ENCODE data around the gene CNTNAP2. TPM values are rescaled to one million over a fixed set of nuclear protein-coding genes. Genes with fewer than 3 reads are reported as not detected.

Gene CNTNAP2
- total and polyA plus RNA-seq, 9 of the 15 experiments (the other 6 are each of a cell fraction or from before 2014, with no cell fraction given) = 0.04 to 0.62 (median 0.09) TPM; not detected in 4

GRCh38 chr7:147070886-147071285 lies 954.3 kb downstream of the CNTNAP2 start:
- no peaks in the 10 kb centered on the region for H3K36me3 ChIP-seq (ENCODE audit: control insufficient read depth, insufficient read depth, low read length)
- H3K4me1 ChIP-seq (replicated peaks in 1 of 2; ENCODE audit: control insufficient read depth in 2 of 2, insufficient read depth in 2 of 2, low read length in 2 of 2) = no peaks in the 10 kb centered on the region
- no peak overlapping the region for H3K4me2 ChIP-seq (ENCODE audit: insufficient read depth, low read length)
- H3K27me3 ChIP-seq (ENCODE audit: control insufficient read depth in 2 of 2, insufficient read depth in 2 of 2, low read length in 2 of 2) = no peaks in the 10 kb centered on the region
- BruUV-seq (replicated peaks) = no TSS peak
- CTCF ChIA-PET (ENCODE audit: low intra/inter-chr PET ratio) = no interaction called here
- H3K9me3 ChIP-seq (replicated peaks; ENCODE audit: control insufficient read depth, insufficient read depth, low read depth, low read length) = no peaks in the 10 kb centered on the region
- no peak overlapping the region for H3K4me3 ChIP-seq
- H3K27ac ChIP-seq (ENCODE audit: extremely low read depth, low read depth, low read length) = no peak overlapping the region
- H3K9me1 ChIP-seq (ENCODE audit: control insufficient read depth, insufficient read depth, low read length) = no peaks in the 10 kb centered on the region
- DNase-seq (ENCODE audit: extremely low read depth in 1 of 4, low spot score in 3 of 4) (no peak), FAIRE-seq (no peak), ATAC-seq (no peak)
- no peak overlapping the region for H2AFZ ChIP-seq (ENCODE audit: low read depth, low read length)
- POLR2A ChIA-PET = interaction anchor here (0.6 kb wide), 1 partner anchor 805 kb away, joined by 3 read pairs; no protein-coding TSS in a partner anchor
- no peak overlapping the region for H3K9ac ChIP-seq (ENCODE audit: insufficient read depth in 1 of 2, low read depth in 2 of 2, low read length in 2 of 2)
- H4K20me1 ChIP-seq (replicated peaks; ENCODE audit: control insufficient read depth, insufficient read depth, low read length) = no peaks in the 10 kb centered on the region
- no peaks in the 10 kb centered on the region for H3K79me2 ChIP-seq (ENCODE audit: control insufficient read depth, insufficient read depth, low read length)
- 0% methylated on average over 1 of the region's 1 CpG for WGBS (ENCODE audit: insufficient coverage, low coverage, missing lambda C conversion rate)
- intact Hi-C loops (cut with micrococcal nuclease) (no loop called here), in situ Hi-C loops (cut with MboI) (no loop called here)
- TF ChIP-seq, protein P1, sequence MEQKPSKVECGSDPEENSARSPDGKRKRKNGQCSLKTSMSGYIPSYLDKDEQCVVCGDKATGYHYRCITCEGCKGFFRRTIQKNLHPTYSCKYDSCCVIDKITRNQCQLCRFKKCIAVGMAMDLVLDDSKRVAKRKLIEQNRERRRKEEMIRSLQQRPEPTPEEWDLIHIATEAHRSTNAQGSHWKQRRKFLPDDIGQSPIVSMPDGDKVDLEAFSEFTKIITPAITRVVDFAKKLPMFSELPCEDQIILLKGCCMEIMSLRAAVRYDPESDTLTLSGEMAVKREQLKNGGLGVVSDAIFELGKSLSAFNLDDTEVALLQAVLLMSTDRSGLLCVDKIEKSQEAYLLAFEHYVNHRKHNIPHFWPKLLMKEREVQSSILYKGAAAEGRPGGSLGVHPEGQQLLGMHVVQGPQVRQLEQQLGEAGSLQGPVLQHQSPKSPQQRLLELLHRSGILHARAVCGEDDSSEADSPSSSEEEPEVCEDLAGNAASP (IDR thresholded peaks at IDR 0.05) = no peak
- TF ChIP-seq, protein P2, sequence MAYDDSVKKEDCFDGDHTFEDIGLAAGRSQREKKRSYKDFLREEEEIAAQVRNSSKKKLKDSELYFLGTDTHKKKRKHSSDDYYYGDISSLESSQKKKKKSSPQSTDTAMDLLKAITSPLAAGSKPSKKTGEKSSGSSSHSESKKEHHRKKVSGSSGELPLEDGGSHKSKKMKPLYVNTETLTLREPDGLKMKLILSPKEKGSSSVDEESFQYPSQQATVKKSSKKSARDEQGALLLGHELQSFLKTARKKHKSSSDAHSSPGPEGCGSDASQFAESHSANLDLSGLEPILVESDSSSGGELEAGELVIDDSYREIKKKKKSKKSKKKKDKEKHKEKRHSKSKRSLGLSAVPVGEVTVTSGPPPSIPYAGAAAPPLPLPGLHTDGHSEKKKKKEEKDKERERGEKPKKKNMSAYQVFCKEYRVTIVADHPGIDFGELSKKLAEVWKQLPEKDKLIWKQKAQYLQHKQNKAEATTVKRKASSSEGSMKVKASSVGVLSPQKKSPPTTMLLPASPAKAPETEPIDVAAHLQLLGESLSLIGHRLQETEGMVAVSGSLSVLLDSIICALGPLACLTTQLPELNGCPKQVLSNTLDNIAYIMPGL (CRISPR knock-in tag; IDR thresholded peaks at IDR 0.05) = no peak
- TF ChIP-seq ELF4 (CRISPR knock-in tag; IDR thresholded peaks at IDR 0.05) (no peak), ZNF280B (CRISPR knock-in tag; IDR thresholded peaks at IDR 0.05) (no peak), TAF7 (tag; IDR thresholded peaks at IDR 0.05) (no peak), ZNF707 (CRISPR knock-in tag; conservative IDR thresholded peaks at IDR 0.05) (no peak), SIX5 (IDR thresholded peaks at IDR 0.05; ENCODE audit: borderline replicate concordance in 1 of 2, insufficient read depth in 1 of 2, low read depth in 1 of 2, low read length in 2 of 2) (no peak), RBBP5 (IDR thresholded peaks at IDR 0.05; ENCODE audit: borderline replicate concordance, insufficient read depth, low read length, poor library complexity, severe bottlenecking) (no peak), BRF1 (IDR thresholded peaks at IDR 0.05; ENCODE audit: borderline replicate concordance, extremely low read depth, insufficient read length) (no peak), RCOR1 (IDR thresholded peaks at IDR 0.05; ENCODE audit: borderline replicate concordance in 1 of 2, low read depth in 2 of 2, low read length in 2 of 2) (no peak), KDM2B (CRISPR knock-in tag; IDR thresholded peaks at IDR 0.05) (no peak), BRCA1 (IDR thresholded peaks at IDR 0.05) (no peak), BRCA1 (CRISPR knock-in tag; IDR thresholded peaks at IDR 0.05) (no peak), MCM2 (IDR thresholded peaks at IDR 0.05; ENCODE audit: low read depth) (no peak), U2AF2 (optimal IDR thresholded peaks at IDR 0.05; ENCODE audit: low read depth, low read length) (no peak)
- TF ChIP-seq, protein P3, sequence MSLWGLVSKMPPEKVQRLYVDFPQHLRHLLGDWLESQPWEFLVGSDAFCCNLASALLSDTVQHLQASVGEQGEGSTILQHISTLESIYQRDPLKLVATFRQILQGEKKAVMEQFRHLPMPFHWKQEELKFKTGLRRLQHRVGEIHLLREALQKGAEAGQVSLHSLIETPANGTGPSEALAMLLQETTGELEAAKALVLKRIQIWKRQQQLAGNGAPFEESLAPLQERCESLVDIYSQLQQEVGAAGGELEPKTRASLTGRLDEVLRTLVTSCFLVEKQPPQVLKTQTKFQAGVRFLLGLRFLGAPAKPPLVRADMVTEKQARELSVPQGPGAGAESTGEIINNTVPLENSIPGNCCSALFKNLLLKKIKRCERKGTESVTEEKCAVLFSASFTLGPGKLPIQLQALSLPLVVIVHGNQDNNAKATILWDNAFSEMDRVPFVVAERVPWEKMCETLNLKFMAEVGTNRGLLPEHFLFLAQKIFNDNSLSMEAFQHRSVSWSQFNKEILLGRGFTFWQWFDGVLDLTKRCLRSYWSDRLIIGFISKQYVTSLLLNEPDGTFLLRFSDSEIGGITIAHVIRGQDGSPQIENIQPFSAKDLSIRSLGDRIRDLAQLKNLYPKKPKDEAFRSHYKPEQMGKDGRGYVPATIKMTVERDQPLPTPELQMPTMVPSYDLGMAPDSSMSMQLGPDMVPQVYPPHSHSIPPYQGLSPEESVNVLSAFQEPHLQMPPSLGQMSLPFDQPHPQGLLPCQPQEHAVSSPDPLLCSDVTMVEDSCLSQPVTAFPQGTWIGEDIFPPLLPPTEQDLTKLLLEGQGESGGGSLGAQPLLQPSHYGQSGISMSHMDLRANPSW (CRISPR knock-in tag; IDR thresholded peaks at IDR 0.05) = no peak
